OCI-LY7 (cell line): ENCODE measurements around the gene BLCAP.

Experiments used
- EZH2phosphoT487 ChIP-seq: fragments of 200-600 bp; sonication (generic); IDR thresholded peaks from 2 replicates; pipeline ENCODE4 v1.6.1; 2018; ENCODE audit warnings: low read depth, borderline replicate concordance, mild to moderate bottlenecking, mixed run types, antibody characterized with exemption, low read length, moderate library complexity, mixed read lengths
- TF ChIP-seq, protein P1 (sequence below): fragments of 200-600 bp; sonication (generic); conservative IDR thresholded peaks from 2 replicates; pipeline ENCODE4 v1.5.1; 2014; ENCODE audit warnings: mild to moderate bottlenecking, antibody characterized with exemption, low read length, moderate library complexity, mixed read lengths

DNA sequence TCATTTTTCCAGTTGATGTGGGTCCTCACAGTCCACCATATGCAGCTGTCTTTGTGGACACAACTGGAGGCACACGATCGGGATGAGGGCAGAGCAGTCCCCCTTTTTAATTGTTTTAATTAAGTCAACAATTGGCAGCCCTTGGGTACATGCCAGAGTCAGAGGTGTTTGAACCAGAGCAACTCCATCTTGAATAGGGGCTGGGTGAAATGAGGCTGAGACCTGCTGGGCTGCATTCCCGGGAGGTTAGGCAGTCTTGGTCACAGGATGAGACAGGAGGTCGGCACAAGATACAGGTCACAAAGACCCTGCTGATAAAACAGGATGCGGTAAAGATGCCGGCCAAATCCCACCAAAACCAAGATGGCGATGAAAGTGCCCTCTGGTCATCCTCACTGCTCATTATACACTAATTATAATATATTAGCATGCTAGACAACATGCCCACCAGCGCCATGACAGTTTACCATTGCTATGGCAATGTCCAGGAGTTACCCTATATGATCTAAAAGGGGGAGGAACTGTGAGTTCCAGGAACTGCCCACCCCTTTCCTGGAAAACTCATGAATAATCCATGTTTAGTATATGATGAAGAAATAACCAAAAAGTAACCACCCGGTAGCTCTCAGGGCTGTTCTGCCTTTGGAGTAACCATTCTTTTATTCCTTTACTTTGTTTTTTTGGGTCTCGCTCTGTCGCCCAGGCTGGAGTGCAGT lies 31.8 kb upstream of the BLCAP start:
- TF ChIP-seq, protein P1, sequence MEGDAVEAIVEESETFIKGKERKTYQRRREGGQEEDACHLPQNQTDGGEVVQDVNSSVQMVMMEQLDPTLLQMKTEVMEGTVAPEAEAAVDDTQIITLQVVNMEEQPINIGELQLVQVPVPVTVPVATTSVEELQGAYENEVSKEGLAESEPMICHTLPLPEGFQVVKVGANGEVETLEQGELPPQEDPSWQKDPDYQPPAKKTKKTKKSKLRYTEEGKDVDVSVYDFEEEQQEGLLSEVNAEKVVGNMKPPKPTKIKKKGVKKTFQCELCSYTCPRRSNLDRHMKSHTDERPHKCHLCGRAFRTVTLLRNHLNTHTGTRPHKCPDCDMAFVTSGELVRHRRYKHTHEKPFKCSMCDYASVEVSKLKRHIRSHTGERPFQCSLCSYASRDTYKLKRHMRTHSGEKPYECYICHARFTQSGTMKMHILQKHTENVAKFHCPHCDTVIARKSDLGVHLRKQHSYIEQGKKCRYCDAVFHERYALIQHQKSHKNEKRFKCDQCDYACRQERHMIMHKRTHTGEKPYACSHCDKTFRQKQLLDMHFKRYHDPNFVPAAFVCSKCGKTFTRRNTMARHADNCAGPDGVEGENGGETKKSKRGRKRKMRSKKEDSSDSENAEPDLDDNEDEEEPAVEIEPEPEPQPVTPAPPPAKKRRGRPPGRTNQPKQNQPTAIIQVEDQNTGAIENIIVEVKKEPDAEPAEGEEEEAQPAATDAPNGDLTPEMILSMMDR: no peak
- TF ChIP-seq EZH2phosphoT487: no peak
